K562 (cell line): ENCODE data around the gene PI16. TPM values are rescaled to one million over a fixed set of nuclear protein-coding genes. Genes with fewer than 3 reads are reported as not detected.
A peak's percentile ranks its signal among the peaks of the same experiment; 100 is the strongest.

Experiments used
- ATAC-seq: fragments of 200-7000 bp; cut with Tn5 transposase; 3 replicates; pipeline ENCODE4 v1.9.1; 2020; ENCODE audit warnings: moderate library complexity
- BruUV-seq: library from RNA; stranded (reverse); fragments of 400-500 nt; replicated peaks from 2 replicates; lab custom pipeline; 2021; lab: Mats Ljungman, UMichigan
- CTCF ChIA-PET: fragments of 300-600 bp; formaldehyde crosslinking; extraction: SDS; loops from one replicate; lab custom pipeline; 2021; ENCODE audit warnings: low intra/inter-chr PET ratio; lab: Yijun Ruan, JAX
- POLR2A ChIA-PET: fragments of 300-600, 350-650 bp; sonication (Branson Sonifier 250); formaldehyde crosslinking; extraction: SDS; loops from one replicate; lab custom pipeline; 2021; ENCODE audit warnings: antibody characterized with exemption, inconsistent platforms; lab: Yijun Ruan, JAX
- DNase-seq, 4 experiments: peaks; one replicate each; pipeline versions ENCODE4 v3.0.0 to v3.0.0-alpha.2; 2011 to 2018; ENCODE audit warnings: low spot score in 3 of 4, mixed read lengths in 3 of 4; ENCODE audit errors: extremely low read depth in 1 of 4
- FAIRE-seq: peaks from 2 replicates; lab custom pipeline; 2011; peaks lifted over from hg19 to GRCh38; lab: Jason Lieb, UNC
- H2AFZ ChIP-seq: 2 replicates; pipeline ENCODE4 v1.6.0; 2011; ENCODE audit warnings: low read depth, low read length, control low read depth, inconsistent platforms
- H3K27ac ChIP-seq: fragments of 200-600 bp; 3 replicates; pipeline ENCODE4 v1.8.0; 2011; ENCODE audit warnings: low read depth, mild to moderate bottlenecking, control low read depth, inconsistent platforms, low read length, moderate library complexity, mixed read lengths; ENCODE audit errors: extremely low read depth
- H3K27me3 ChIP-seq, 2 experiments: fragments of 300-600 bp in 1 of 2; 2 replicates in 1 of 2; 3 replicates in 1 of 2; pipeline versions ENCODE4 v1.6.0 to v1.8.0; 2011; ENCODE audit warnings: inconsistent platforms in 2 of 2, low read length in 2 of 2, mild to moderate bottlenecking in 1 of 2, mixed read lengths in 1 of 2, moderate library complexity in 1 of 2; ENCODE audit not compliant: control insufficient read depth in 2 of 2, insufficient read depth in 2 of 2
- H3K36me3 ChIP-seq: fragments of 300-600 bp; 3 replicates; pipeline ENCODE4 v1.8.0; 2011; ENCODE audit warnings: mild to moderate bottlenecking, low read length, inconsistent platforms; ENCODE audit not compliant: control insufficient read depth, insufficient read depth
- H3K4me1 ChIP-seq, 2 experiments: fragments of 200-600 bp in 1 of 2; replicated peaks in 1 of 2; 2 replicates in 1 of 2; 3 replicates in 1 of 2; pipeline versions ENCODE4 v1.5.1 to v1.8.0; 2011; ENCODE audit warnings: inconsistent platforms in 2 of 2, low read length in 2 of 2, mild to moderate bottlenecking in 1 of 2, mixed read lengths in 1 of 2, moderate library complexity in 1 of 2; ENCODE audit not compliant: control insufficient read depth in 2 of 2, insufficient read depth in 2 of 2
- H3K4me2 ChIP-seq: 2 replicates; pipeline ENCODE4 v1.6.1; 2011; ENCODE audit warnings: low read length, control low read depth, inconsistent platforms, mixed read lengths; ENCODE audit not compliant: insufficient read depth
- H3K4me3 ChIP-seq: fragments of 200-600 bp; sonication (generic), shearing (Covaris generic); 2 replicates; pipeline ENCODE4 v1.5.1; 2016; ENCODE audit warnings: control low read depth, inconsistent platforms
- H3K79me2 ChIP-seq: fragments of 200-600 bp; 3 replicates; pipeline ENCODE4 v1.8.0; 2011; ENCODE audit warnings: low read length, inconsistent platforms; ENCODE audit not compliant: control insufficient read depth, insufficient read depth
- H3K9ac ChIP-seq, 2 experiments: 2 replicates each; pipeline versions ENCODE4 v1.6.0 to v1.6.1; 2011; ENCODE audit warnings: low read depth in 2 of 2, low read length in 2 of 2, control low read depth in 1 of 2, inconsistent platforms in 1 of 2, mild to moderate bottlenecking in 1 of 2, mixed read lengths in 1 of 2; ENCODE audit not compliant: insufficient read depth in 1 of 2
- H3K9me1 ChIP-seq: one replicate; pipeline ENCODE4 v1.6.0; 2011; ENCODE audit warnings: inconsistent platforms, mild to moderate bottlenecking, low read length, moderate library complexity; ENCODE audit not compliant: control insufficient read depth, insufficient read depth
- H3K9me3 ChIP-seq: replicated peaks from 2 replicates; pipeline ENCODE4 v1.5.1; 2011; ENCODE audit warnings: low read depth, low read length, inconsistent platforms; ENCODE audit not compliant: control insufficient read depth, insufficient read depth
- H4K20me1 ChIP-seq: replicated peaks from 2 replicates; pipeline ENCODE4 v1.6.1; 2011; ENCODE audit warnings: low read length, inconsistent platforms, mixed read lengths; ENCODE audit not compliant: control insufficient read depth, insufficient read depth
- HDGF ChIP-seq: fragments of 450-650 bp; IDR thresholded peaks from 2 replicates; pipeline ENCODE4 v1.6.1; 2016
- PRDM10 ChIP-seq: fragments of 450-650 bp; IDR thresholded peaks from 2 replicates; pipeline ENCODE4 v1.6.1; 2018; ENCODE audit not compliant: partially characterized antibody
- PTRF ChIP-seq: fragments of 450-650 bp; IDR thresholded peaks from 2 replicates; pipeline ENCODE4 v1.6.1; 2016; ENCODE audit warnings: mild to moderate bottlenecking, missing genetic modification characterization, missing compliant biosample characterization
- RBFOX2 ChIP-seq: fragments of 200-400 bp; formaldehyde crosslinking; IDR thresholded peaks from 2 replicates; pipeline ENCODE4 v1.6.1; 2017; ENCODE audit warnings: low read depth, mild to moderate bottlenecking, low read length, moderate library complexity
- RFX7 ChIP-seq: fragments of 250-450 bp; sonication (Bioruptor Pico); IDR thresholded peaks from 2 replicates; pipeline ENCODE4 v1.5.1; 2021; ENCODE audit warnings: mild to moderate bottlenecking
- RREB1 ChIP-seq: fragments of 250-450 bp; sonication (Bioruptor Pico); IDR thresholded peaks from 2 replicates; pipeline ENCODE4 v1.4.0; 2020
- ZSCAN32 ChIP-seq: fragments of 450-650 bp; formaldehyde crosslinking; IDR thresholded peaks from 2 replicates; pipeline ENCODE4 v1.4.0; 2020; ENCODE audit warnings: mild to moderate bottlenecking, moderate library complexity
- whole genome bisulfite sequencing: fragments of 100-300 bp; shearing (Covaris generic); methylation state at CpG from one replicate; pipeline ENCODE4 v1.1.6; 2016; ENCODE audit warnings: low coverage, mixed read lengths; ENCODE audit not compliant: insufficient coverage; ENCODE audit errors: missing lambda C conversion rate; 5-methylcytosine and 5-hydroxymethylcytosine counted together
- in situ Hi-C: fragments of 300-500 bp; cut with MboI; formaldehyde crosslinking; loops from 4 replicates; pipeline ENCODE4 v1.15.0; 2018; ENCODE audit warnings: inconsistent platforms, mixed read lengths
- intact Hi-C: fragments of 100-400 bp; cut with micrococcal nuclease; formaldehyde crosslinking; loops from 2 replicates; pipeline ENCODE4 v1.14.2; 2022
- polyA plus RNA-seq, 8 experiments: library from polyadenylated mRNA; depleted of rRNA in 4 of 8; stranded (reverse) in 5 of 8; unstranded in 3 of 8; fragments of >200 nt; fragmentation: Nextera tagmentation in 2 of 8; fragmentation: Illumina TruSeq in 1 of 8; extraction: Ambion mirVana in 2 of 8; extraction: Trizol in 1 of 8; gene quantifications; 2 replicates each; pipeline versions ENCODE4 v1.2.1 to v1.2.3, GENCODE V29; 2011 to 2014; ENCODE audit warnings: inconsistent platforms in 1 of 8, missing spikeins in 1 of 8
- total RNA-seq, 7 experiments: library from RNA; depleted of rRNA in 6 of 7; stranded (reverse); fragments of >200 nt in 6 of 7; fragmentation: Illumina TruSeq in 2 of 7; extraction: Trizol in 2 of 7; gene quantifications; 2 replicates each; pipeline versions ENCODE4 v1.2.1 to v1.2.3, GENCODE V29; 2011 to 2021; ENCODE audit warnings: low replicate concordance in 1 of 7

PI16 gene
- total and polyA plus RNA-seq, 9 of the 15 experiments (the other 6 are each of a cell fraction or from before 2014, with no cell fraction given), result 0.06 to 0.18 TPM; not detected in 7

- no peaks in the 10 kb centered on the region for H3K9me1 ChIP-seq
- no peak overlapping the region for H3K4me2 ChIP-seq
- H3K9me3 ChIP-seq, result no peaks in the 10 kb centered on the region
- ChIA-PET CTCF (no interaction called here), POLR2A (interaction anchor here (0.6 kb wide), 2 partner anchors 144 to 1903 kb away, joined by 3 read pairs; no protein-coding TSS in a partner anchor)
- peaks cover 91% of the 10 kb centered on the region for H3K36me3 ChIP-seq
- H4K20me1 ChIP-seq, result no peaks in the 10 kb centered on the region; the same call in 1 of the 2 replicates
- H3K79me2 ChIP-seq, result no peaks in the 10 kb centered on the region
- H3K4me1 ChIP-seq, result peaks cover 2 to 3% of the 10 kb centered on the region in 2 experiments; a peak in 4 of 5 replicates
- in situ Hi-C loops, result no loop called here
- intact Hi-C loops, result no loop called here
- H3K4me3 ChIP-seq, result no peak overlapping the region
- H3K27me3 ChIP-seq, result no peaks in the 10 kb centered on the region
- DNase-seq, result no peak
- no peak for FAIRE-seq
- ATAC-seq, result no peak
- WGBS, result 78% methylated on average over 17 of the region's 17 CpGs
- no peak overlapping the region for H3K27ac ChIP-seq
- no peak overlapping the region for H2AFZ ChIP-seq
- H3K9ac ChIP-seq, result peak overlapping the region in 1 of 2 experiments; percentile 10; a peak in 1 of 4 replicates
- TF ChIP-seq RFX7 (no peak), PRDM10 (peak; percentile 79), ZSCAN32 (no peak), RBFOX2 (no peak), HDGF (no peak), RREB1 (CRISPR knock-in tag) (no peak), PTRF (tag) (no peak)
- no TSS peak for BruUV-seq
Measured at GRCh38 chr6:36970892-36971842, 16.6 kb downstream of the PI16 start.
